Astrocyte (in vitro differentiated cells and primary cell): Measurements from ENCODE around the gene OCIAD1. TPM values are rescaled to one million over a fixed set of nuclear protein-coding genes. Genes with fewer than 3 reads are reported as not detected.

Experiments used
- DNase-seq: peaks from one replicate; pipeline ENCODE4 v3.0.0-alpha.2; 2010; ENCODE audit warnings: low read depth
- FAIRE-seq: peaks from 2 replicates; lab custom pipeline; 2011; peaks lifted over from hg19 to GRCh38; lab: Jason Lieb, UNC
- H2AFZ ChIP-seq: 2 replicates; pipeline ENCODE4 v1.6.0; 2012; ENCODE audit warnings: low read depth, low read length, inconsistent platforms
- H3K27ac ChIP-seq: 2 replicates; pipeline ENCODE4 v1.5.1; 2011; ENCODE audit warnings: low read depth, low read length, inconsistent platforms
- H3K27me3 ChIP-seq: 2 replicates; pipeline ENCODE4 v1.6.0; 2011; ENCODE audit warnings: low read length, inconsistent platforms; ENCODE audit not compliant: insufficient read depth
- H3K36me3 ChIP-seq: 2 replicates; pipeline ENCODE4 v1.5.1; 2011; ENCODE audit warnings: low read length, inconsistent platforms; ENCODE audit not compliant: insufficient read depth
- H3K4me1 ChIP-seq: 2 replicates; pipeline ENCODE4 v1.5.1; 2011; ENCODE audit warnings: low read length, inconsistent platforms; ENCODE audit not compliant: insufficient read depth
- H3K4me2 ChIP-seq: 2 replicates; pipeline ENCODE4 v1.6.0; 2012; ENCODE audit warnings: low read length, inconsistent platforms
- H3K4me3 ChIP-seq: 2 replicates; pipeline ENCODE4 v1.5.1; 2011; ENCODE audit warnings: low read depth, mild to moderate bottlenecking, low read length, inconsistent platforms; ENCODE audit not compliant: insufficient read depth
- H3K79me2 ChIP-seq: 2 replicates; pipeline ENCODE4 v1.6.0; 2012; ENCODE audit warnings: mild to moderate bottlenecking, low read length, inconsistent platforms; ENCODE audit not compliant: insufficient read depth
- H3K9ac ChIP-seq: 2 replicates; pipeline ENCODE4 v1.6.0; 2012; ENCODE audit warnings: mild to moderate bottlenecking, low read length, inconsistent platforms
- H3K9me3 ChIP-seq: 2 replicates; pipeline ENCODE4 v1.5.1; 2012; ENCODE audit warnings: low read depth, mild to moderate bottlenecking, low read length, inconsistent platforms; ENCODE audit not compliant: insufficient read depth
- H4K20me1 ChIP-seq: 2 replicates; pipeline ENCODE4 v1.6.0; 2012; ENCODE audit warnings: low read length, inconsistent platforms; ENCODE audit not compliant: insufficient read depth
- H3K27ac Mint-ChIP-seq: one replicate; pipeline ENCODE4 v1.8.0; 2021; ENCODE audit warnings: mild to moderate bottlenecking, mixed read lengths; ENCODE audit not compliant: unreplicated experiment
- H3K27me3 Mint-ChIP-seq: one replicate; pipeline ENCODE4 v1.8.0; 2021; ENCODE audit warnings: low read depth, mixed read lengths; ENCODE audit not compliant: unreplicated experiment
- H3K36me3 Mint-ChIP-seq: one replicate; pipeline ENCODE4 v1.8.0; 2021; ENCODE audit warnings: low read depth, mixed read lengths; ENCODE audit not compliant: unreplicated experiment
- H3K4me1 Mint-ChIP-seq: one replicate; pipeline ENCODE4 v1.8.0; 2021; ENCODE audit warnings: low read depth, mixed read lengths; ENCODE audit not compliant: unreplicated experiment
- H3K4me3 Mint-ChIP-seq: one replicate; pipeline ENCODE4 v1.8.0; 2021; ENCODE audit warnings: mild to moderate bottlenecking, moderate library complexity, mixed read lengths; ENCODE audit not compliant: unreplicated experiment
- H3K9me3 Mint-ChIP-seq: one replicate; pipeline ENCODE4 v1.8.0; 2021; ENCODE audit warnings: mild to moderate bottlenecking, mixed read lengths; ENCODE audit not compliant: unreplicated experiment
- CTCF ChIP-seq: IDR thresholded peaks from 2 replicates; pipeline ENCODE4 v1.5.1; 2011; ENCODE audit warnings: low read depth, mild to moderate bottlenecking, inconsistent platforms, low read length, moderate library complexity; ENCODE audit not compliant: insufficient read depth
- EZH2 ChIP-seq: IDR thresholded peaks from 2 replicates; pipeline ENCODE4 v1.6.1; 2012; ENCODE audit warnings: mild to moderate bottlenecking, low read length, inconsistent platforms; ENCODE audit not compliant: insufficient read depth
- total RNA-seq: library from RNA; stranded (reverse); gene quantifications from 2 replicates; pipeline ENCODE4 v1.2.1, GENCODE V29; 2021

The OCIAD1 gene
- total RNA-seq, 1 donor from 2014 or later: 144 TPM

DNA sequence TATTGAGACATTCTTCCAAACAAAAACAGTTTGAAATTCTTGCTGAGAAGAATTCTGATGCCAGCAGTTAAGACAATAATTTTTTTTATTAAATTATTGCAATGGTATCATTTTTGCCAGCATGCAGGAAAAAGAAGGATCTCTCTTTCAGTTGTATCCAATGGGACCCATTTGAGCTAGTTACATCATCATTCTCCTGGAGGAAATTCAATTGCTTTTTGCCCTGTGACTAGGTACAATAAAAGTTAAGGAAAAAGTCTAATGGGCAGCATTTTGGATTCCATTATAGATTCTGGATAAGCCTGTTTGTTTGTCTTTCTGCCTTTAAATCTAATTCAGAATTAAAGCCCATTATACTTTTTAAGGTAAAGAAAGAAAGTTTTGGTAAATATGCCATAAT is 40.3 kb upstream of the OCIAD1 start:
- no peaks in the 10 kb centered on the region for H3K4me1 ChIP-seq
- no peaks in the 10 kb centered on the region for H3K9me3 ChIP-seq
- H3K9ac ChIP-seq: no peak overlapping the region
- H3K27ac ChIP-seq: no peak overlapping the region
- H3K79me2 ChIP-seq: no peaks in the 10 kb centered on the region
- no peak overlapping the region for H3K4me3 Mint-ChIP-seq
- no peaks in the 10 kb centered on the region for H3K27me3 ChIP-seq
- H3K36me3 ChIP-seq: no peaks in the 10 kb centered on the region
- no peak for FAIRE-seq
- no peaks in the 10 kb centered on the region for H3K4me1 Mint-ChIP-seq
- H3K27me3 Mint-ChIP-seq: no peaks in the 10 kb centered on the region
- no peaks in the 10 kb centered on the region for H3K36me3 Mint-ChIP-seq
- no peak overlapping the region for H3K4me2 ChIP-seq
- no peak overlapping the region for H2AFZ ChIP-seq
- no peak overlapping the region for H3K27ac Mint-ChIP-seq
- TF ChIP-seq EZH2: no peak
- no peak for TF ChIP-seq CTCF
- no peak overlapping the region for H3K4me3 ChIP-seq
- DNase-seq: no peak
- no peaks in the 10 kb centered on the region for H3K9me3 Mint-ChIP-seq
- H4K20me1 ChIP-seq: no peaks in the 10 kb centered on the region

- TF ChIP-seq CTCF (no peak), EZH2 (no peak)
- no peak overlapping the region for H3K27ac ChIP-seq
- Mint-ChIP-seq H3K36me3 (no peaks in the 10 kb centered on the region), H3K4me1 (no peaks in the 10 kb centered on the region), H3K27ac (no peak overlapping the region), H3K9me3 (no peaks in the 10 kb centered on the region), H3K4me3 (no peak overlapping the region), H3K27me3 (no peaks in the 10 kb centered on the region)
- no peak overlapping the region for H3K4me2 ChIP-seq
- no peaks in the 10 kb centered on the region for H3K36me3 ChIP-seq
- no peak overlapping the region for H3K4me3 ChIP-seq
- H3K9ac ChIP-seq: no peak overlapping the region
- FAIRE-seq: no peak
- H4K20me1 ChIP-seq: no peaks in the 10 kb centered on the region
- DNase-seq: no peak
- no peaks in the 10 kb centered on the region for H3K79me2 ChIP-seq
- no peaks in the 10 kb centered on the region for H3K9me3 ChIP-seq
- H3K27me3 ChIP-seq: no peaks in the 10 kb centered on the region
- H3K4me1 ChIP-seq: no peaks in the 10 kb centered on the region
- no peak overlapping the region for H2AFZ ChIP-seq
Observed at GRCh38 chr4:48791313-48791712, 39.6 kb upstream of the OCIAD1 start.

- Mint-ChIP-seq H3K4me1 (no peaks in the 10 kb centered on the region), H3K27ac (no peak overlapping the region), H3K27me3 (no peaks in the 10 kb centered on the region), H3K36me3 (no peaks in the 10 kb centered on the region), H3K4me3 (no peak overlapping the region), H3K9me3 (no peaks in the 10 kb centered on the region)
- no peak overlapping the region for H3K4me3 ChIP-seq
- DNase-seq: no peak
- H3K4me1 ChIP-seq: no peaks in the 10 kb centered on the region
- no peak overlapping the region for H3K9ac ChIP-seq
- H3K27me3 ChIP-seq: no peaks in the 10 kb centered on the region
- H3K4me2 ChIP-seq: no peak overlapping the region
- no peak for TF ChIP-seq EZH2
- no peak for TF ChIP-seq CTCF
- no peaks in the 10 kb centered on the region for H4K20me1 ChIP-seq
- no peaks in the 10 kb centered on the region for H3K9me3 ChIP-seq
- no peak overlapping the region for H2AFZ ChIP-seq
- no peak for FAIRE-seq
- H3K79me2 ChIP-seq: no peaks in the 10 kb centered on the region
- H3K27ac ChIP-seq: no peak overlapping the region
- H3K36me3 ChIP-seq: no peaks in the 10 kb centered on the region
Observed at GRCh38 chr4:48792348-48793006, 38.4 kb upstream of the OCIAD1 start.
